UCSD-AML1 (cell line): ENCODE results near the gene BAMBI.

Source experiments
- DNase-seq: peaks from one replicate; lab custom pipeline; 2025; ENCODE audit not compliant: unreplicated experiment; lab: John Stamatoyannopoulos, UW

The BAMBI gene

DNA sequence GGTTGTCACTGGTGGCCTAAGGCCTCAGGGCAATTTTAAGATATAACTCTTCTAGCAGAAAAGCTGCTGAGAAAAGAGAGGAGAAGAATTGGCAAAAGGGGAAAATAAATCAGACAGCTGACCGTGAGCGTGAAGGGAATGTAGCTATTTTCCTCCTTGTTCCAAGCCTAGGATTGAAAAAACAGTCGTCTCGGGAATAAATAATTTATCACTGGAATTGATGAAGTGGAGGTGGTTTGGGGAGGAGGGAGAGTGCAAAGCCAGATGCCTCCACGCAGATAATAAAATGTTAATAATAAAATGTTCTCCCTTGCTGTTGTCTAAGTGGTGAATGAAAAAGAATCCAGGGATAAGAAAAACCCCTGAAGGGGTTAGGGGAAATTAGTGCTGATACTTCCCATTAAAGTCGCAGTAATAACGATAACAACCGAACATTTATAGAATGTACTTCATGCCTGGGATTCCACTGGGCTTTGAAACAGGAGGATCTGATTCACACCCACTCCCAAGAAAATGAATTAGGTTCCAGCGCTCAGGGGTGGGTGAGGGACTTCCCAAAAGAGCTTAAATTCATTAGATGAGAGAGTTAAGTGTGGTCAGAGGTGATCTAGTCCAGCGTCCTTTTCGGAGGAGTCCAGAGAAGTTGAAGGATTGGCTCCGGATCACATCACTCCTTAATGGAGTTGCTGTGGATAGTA, 27.3 kb downstream of the BAMBI start:
- DNase-seq, result no peak

DNA sequence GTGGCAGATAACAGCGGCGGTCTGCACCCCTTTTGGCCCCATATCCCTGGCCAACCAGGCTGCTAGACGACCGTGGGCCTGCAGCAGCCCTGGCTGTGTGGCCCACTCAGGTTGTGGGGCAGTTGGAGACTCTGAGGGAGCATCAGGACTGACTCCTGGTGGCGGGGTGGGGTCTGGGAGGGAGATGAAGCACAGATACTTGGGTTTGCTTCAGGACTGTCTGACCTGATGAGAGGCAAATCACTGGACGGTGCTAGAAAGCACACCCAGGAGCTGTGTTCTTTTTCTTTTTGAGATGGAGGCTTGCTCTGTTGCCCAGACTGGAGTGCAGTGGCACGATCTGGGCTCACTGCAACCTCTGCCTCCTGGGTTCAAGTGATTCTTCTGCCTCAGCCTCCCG, 28.2 kb downstream of the BAMBI start:
- DNase-seq, result no peak

DNA sequence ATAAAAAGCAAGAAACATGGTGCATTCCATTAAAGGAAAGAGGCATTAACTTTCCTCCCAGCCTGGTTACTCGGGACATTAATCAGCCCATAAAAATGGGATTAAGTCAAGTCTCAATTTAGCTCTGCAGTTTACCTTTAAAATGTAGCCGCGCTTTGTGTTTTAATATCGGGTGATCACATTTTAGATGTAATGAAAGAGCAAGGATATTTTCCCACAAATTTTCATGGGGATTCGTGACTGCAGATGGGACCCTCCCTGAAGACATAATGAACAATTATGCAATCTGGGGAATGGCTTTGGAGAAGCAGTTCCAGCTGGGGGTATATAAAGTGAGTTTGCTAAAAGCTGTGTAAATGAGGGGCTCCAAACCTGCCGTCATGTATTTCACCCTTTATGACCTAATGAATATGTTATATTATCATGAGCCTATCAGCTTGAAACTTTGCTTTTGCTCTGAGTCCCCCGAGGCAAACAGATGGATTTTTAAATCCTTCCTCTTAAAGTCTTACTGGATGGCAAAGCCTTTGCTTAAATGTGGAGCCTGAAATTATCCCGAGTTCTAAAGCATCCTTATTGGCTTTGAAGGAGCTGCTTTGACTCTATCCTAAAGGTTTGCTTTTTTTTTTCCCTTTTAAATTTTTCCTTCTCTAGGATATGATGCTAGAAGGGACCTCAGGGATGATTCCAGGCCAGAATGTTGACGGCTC, 31.8 kb downstream of the BAMBI start:
- DNase-seq, result no peak

DNA sequence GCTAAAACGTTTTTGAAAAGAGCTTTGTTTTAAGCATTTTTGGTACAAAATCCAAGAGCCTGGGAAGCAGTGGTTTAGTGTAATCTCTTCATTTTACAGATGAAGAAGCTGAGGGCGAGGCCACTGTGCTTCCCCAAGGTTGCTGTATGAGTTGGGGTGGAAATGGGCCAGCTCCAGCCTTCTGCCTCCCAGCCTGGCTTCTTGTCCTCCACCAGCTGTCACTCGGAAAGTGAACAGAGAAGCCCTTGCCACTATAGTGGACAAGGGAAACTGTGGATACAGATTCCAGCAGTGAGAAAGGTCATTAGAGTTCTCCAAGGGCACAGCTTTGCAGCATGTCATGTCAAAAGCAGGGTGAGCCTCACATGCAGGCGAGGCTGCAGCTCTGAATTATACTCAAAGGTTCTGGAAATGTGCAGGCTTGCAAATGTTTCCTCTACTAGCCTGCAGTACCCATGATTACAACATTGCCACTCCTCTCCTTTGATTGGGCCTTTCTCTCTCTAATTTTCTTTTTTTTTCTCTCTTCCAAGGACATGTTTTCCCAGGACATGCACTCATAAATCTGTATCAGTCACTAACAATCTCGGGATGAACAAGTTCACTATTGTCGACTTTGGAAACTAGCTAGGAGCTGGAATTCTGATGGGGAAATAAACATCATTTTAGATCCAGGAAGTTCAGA, 33.0 kb downstream of the BAMBI start:
- DNase-seq, result no peak

DNA sequence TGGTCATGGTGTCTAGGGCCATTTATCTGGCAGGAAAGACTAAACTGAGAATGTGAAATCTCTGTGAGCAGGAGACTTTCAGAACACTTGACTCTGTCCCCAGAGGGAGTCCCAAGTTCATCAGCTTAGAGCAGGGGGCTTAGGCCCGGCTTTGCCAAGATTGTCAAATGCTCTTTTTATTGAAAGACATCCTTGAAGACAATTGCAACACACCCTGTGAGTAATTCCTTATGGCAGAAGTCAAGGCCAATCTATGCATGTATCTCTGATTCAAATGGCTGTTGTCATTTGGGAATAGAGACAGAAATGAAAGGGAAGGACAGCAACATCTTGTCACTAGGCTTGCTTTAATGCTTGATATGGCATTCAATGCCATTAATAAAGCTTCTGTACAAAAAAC, 33.7 kb downstream of the BAMBI start:
- DNase-seq, result no peak

DNA sequence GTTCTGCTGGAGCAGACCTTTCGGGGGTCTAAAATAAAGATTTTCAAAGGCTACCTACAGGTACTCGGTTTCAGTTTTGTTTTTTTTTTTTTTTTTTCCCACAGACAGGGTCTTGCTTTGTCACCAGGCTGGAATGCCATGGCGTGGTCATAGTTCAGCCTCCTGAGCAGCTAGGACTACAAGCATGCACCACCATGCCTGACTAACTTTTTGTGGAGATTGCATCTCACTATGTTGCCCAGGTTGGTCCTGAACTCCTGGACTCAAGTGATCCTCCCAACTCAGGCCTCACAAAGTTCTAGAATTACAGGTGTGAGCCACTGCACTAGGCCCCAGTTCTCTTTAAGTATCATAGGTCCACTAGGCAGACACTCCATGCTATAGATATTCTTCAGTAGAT, 34.5 kb downstream of the BAMBI start:
- DNase-seq, result no peak

DNA sequence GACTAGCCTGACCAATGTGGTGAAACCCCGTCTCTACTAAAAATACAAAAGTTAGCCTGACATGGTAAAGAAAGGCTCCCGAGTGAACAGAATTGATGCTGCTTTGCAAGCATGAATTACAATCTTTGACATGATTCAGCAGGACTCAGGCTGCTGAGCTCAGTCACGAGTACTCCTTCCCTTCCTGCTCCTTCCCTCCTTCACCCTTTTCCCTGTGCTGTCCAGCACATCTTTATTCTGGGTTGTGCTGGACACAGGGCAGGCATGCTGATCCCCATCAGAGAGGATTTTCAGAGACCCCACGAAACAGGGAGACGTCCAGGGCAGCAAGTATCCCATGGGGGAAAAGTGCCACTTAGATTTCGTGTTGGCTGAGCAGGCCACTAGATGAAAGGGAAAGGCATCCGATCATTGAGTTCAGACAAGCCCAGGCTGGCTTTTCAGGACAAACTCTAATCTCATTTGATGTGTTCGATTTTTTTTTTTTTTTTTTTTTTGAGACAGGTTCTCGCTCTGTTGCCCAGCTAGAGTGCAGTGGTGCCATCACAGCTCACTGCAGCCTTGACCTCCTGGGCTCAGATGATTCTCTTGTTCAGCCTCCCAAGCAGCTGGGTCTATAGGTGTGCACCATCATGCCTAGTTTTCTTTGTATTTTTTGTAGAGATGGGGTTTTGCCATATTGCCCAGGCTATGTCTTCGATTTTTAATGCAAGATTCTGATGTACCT, 36.5 kb downstream of the BAMBI start:
- DNase-seq, result no peak

DNA sequence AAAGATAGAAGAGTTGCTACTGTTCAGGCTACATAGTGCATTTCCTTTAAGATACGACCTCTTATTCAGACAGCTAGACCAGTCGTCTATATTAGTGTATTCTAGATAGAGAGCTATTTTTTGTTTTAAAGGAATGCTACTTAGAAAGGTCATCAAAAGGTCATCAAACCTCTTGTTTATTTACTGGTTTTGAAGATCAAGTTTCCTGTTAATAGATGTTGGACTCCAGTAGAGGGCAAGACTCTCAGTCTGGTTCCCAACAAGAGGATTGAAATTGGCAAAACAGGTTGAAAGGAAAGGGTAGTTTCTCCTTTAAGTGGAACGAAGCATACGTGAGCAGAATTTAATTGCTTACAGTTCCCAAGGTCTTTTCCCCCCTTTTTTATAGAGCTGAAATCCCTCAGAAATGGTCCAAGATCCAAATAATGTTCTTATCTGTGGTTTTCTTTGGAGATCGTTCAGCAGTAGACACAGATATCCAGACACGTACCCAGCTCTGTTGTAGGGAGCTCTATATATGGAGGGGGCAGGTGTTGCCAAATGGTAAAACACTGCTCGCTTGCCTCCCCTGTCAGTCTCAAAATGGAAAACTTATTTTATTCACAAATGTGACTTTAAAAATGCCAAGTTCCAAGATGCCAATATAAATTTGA, 37.2 kb downstream of the BAMBI start:
- no peak for DNase-seq

DNA sequence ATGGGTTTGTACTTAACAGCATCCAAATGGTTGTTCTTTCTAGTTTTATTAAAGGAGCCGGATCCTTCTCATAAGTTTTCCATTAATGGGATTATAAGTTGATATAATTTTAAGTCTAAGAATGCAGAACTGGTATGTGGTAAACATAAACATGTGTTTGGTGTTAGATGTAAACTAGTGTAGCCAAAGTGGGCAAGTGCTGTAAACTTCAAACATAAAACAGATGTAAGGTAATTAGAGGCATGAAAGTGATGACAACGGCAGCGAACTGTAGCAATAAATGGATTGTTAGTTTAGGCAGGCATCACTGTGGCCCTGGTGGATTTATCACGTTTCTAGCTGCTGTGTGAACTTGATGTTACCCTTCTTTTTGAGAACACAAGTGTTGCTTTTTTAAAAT, 37.9 kb downstream of the BAMBI start:
- no peak for DNase-seq

DNA sequence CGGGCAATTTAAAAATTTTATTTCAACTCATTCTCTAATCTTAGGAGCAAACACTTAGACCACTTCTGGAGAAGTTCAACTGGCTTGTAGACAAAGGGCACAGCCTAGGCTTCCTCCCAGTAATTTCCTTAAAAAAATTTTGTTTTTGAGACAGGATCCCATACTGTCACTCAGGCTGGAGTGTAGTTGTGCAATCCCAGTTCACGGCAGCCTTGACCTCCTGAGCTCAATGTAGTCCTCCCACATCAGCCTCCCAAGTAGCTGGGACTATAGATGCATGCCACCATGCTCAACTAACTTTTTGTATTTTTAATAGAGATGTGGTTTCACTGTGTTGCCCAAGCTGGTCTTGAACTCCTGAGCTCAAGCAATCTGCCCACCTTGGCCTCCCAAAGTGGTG, 38.4 kb downstream of the BAMBI start:
- DNase-seq, result no peak

DNA sequence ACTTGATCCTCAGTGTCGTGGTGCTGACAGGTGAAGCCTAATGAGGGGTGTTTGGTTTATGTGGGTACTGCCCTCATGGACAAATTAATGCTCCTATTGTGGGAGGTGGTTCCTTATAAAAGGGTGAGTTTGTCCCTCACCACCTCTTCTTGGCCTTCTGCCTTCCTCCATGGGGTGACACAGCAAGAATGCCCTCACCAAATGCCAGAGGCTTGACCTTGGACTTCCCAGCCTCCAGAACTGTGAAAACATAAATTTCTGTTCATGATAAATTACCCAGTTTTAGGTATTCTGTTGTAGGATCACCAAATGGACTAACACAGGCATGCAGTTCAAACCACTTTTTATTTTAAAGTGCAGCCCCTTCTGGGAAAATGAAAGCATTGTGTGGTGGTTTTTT, 39.4 kb downstream of the BAMBI start:
- DNase-seq, result no peak

DNA sequence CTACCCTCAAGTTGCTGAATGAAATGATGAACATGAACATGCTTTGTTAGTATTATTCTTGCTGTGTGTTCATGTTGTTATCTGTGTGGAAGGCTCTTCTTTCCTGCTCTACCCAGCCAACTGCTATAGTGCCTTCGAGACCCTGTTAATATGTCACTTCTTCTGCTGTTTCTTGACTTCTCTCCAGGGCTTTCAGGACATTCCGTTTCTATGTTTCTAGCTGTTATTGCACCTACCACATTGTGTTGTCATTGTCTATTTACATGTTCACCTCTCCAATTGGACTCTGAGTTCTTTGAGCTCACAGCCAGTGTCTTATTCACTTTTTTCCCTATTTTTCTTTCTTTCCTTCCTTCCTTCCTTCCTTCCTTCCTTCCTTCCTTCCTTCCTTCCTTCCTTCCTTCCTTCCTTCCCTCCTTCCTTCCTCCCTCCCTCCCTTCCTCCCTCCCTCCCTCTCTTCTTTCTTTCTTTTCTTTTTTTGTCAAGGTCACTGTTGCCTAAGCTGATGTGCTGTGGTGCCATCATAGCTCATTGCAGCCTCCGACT, 40.4 kb downstream of the BAMBI start:
- no peak for DNase-seq

DNA sequence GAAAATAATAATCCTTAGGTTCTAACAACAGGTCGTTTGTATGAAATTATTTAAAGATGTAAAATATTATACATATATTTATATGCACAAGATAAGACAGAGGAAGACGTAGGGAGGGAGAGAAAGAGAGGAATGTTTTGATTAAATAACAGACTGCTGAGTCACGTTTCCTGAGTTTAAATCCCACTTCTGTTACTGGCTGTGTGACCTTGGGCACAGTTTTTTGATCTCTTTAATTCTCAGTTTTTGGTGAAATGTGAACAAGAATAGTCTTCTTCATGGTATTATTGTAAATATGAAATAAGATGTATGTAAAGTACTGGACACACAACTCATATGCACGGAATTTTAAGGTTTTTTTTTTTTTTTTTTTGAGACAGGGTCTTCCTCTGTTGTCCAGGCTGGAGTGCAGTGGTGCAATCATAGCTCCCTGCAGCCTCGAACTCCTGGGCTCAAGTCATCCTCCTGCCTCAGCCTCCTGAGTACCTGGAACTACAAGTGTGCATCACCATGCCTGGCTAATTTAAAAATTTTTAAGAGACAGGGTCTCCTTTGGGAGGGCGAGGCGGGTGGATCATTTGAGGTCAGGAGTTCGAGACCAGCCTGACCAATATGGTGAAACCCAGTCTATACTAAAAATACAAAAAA, 42.6 kb downstream of the BAMBI start:
- no peak for DNase-seq

DNA sequence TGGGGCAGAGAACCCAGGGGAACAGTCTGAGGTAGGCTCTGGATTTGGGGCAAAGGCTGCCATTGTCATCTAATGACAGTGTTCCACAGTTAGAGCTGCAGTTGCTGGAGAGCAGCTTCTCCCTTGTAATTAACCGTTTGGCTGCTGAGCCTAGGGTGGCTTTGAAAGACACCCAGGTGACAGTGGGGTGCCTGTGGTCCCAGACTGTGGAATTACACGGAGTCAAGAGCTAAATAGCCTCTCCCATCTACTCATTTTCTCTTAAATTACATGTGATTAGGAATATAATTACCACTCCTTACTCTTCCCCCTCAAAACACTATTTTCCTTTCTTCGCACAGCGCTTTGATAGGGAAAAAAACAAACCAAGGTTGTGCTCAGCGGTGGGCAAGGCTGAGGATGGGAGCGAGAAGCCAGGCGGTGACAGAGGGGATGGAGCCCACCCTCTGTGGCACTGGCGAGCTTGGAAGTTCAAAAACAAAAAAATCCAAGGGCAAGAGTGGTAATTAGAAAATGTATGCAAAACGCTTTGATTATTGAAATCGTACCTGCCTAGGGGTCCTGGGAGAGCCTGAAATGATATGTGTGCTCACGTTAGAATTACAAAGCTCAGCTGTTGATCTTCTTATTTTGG, 44.1 kb downstream of the BAMBI start:
- no peak for DNase-seq

DNA sequence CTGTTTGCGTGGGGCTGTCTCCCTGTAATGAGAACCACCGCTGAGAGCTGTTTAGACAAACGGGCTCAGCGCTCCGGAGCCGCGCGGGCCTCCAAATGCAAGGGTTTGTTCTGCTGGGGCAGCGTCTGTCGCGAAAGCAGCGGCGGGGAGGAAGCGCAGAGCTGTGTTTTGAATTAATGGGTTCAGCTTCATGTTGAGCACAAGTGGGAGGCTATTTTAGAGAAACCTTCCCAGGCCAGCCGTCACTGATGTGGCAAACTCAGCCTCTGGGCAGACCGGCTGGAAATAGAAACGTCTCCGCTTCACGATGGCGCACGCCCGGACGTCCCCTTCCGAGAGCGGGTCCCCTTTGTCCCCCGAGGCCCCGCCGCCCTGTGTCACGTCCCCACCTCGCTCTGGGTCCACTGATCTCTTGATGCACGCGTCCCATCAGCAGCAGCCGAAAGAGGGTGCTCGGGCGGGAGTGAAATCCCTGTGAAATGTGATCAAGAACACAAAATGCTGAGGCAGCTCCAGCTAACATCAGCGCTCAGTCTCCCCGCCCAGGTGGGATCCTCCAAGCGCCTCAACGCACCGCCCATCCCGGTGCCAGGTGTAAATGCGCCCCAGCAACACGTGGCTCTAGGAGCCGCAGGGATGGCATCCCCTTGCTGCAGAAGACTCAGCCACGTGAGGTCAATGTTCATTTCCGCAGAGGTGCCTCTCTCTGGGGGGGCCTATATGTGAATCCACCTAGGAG, 44.9 kb downstream of the BAMBI start:
- no peak for DNase-seq

DNA sequence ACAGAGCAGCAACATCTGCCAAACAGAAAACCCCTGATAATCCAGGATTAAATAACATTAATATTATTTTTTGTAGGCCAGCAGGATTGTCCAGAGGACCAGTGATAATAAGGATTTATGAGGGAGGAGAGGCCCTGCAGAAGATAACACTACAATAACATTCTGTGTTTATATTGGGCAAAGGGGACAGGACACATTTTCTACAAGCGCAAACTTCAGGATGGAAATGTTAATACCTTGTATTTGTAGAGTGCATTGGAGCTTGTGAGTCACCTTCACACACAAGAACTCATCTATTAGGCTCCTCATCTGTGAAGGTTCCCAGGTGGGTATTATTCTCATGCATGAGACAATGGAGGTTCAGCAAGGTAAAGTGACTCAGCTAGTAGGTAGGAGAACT, 51.0 kb downstream of the BAMBI start:
- DNase-seq, result no peak

DNA sequence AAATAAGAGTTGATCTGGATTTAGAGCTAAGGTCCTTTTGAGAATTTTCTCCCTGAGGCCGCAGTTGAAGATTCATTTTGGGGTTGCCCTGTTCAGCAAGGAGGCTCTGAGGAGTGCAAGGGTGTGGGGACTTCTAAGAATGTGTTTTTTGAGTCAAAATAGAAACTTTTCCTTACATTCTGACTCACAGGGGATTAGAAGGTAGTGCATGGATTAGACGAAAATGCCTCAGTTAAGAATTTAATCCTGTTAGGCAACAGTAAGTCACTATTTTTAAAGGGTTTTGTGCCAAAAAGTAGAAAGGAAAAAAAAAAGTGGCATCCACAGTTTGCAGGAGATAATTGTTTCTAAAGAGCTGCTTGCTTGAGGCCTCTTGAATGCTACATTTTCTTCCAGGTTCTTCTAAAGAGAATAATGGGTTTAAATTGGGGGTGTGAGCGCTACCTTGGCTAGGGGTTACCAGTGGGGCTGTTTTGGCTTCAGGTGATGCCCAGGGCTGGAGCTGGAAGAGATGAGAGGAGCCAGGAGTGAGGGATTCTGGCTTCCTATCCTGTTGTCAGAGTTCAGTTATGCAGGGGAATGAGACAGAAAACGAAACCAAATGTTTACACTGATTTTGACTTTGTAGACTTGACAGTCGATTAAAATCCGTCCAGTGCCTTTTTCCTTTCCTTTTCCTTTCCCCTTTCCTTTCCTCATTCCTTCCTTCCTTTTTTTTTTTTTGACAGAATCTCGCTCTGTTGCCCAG, 52.9 kb downstream of the BAMBI start:
- no peak for DNase-seq

DNA sequence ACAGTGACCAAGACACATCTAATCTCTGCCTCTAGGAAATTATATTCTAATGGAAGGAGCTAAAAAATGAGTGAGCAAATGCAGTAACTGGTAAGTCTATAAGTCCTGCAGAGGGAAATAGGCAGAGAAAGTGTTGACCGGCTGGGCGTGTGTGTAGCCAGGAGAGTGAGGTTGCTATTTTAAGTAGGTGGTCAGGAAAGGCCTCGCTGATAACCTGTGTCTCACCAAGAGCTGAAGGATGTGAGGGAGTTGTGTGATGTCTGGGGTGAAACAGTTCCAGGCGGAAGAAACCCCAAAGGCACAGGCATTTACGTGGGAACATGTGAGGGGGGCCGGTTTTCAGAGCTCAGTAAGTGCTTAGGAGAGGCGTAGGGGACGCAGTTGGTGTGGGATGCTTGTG, 54.8 kb downstream of the BAMBI start:
- DNase-seq, result no peak
